ENCODE results near the gene PLEKHH1.
"Not testable (repeated sequence)": the region's sequence is repeated elsewhere in the genome, so short reads cannot be mapped to it uniquely, and the experiment has no call there.

Gene PLEKHH1

DNA sequence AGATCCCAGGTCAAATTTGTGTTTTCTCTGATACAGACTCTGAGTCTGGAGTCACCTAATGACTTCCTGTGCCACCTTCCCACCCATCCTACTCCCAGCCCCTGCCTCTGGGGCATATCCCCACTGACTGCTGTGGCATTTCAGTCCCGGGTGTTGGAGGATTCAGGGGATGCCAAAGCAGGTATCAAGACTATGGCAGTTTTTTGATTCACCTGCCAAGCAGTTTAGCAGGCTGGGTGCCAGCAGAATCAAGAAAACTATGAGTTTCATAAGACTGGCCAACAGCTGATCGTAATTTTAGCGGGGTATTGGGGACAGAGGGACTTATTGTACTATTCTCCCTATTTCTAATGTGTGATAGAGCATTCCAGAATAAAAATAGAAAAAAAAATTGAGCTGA is 4.6 kb downstream of the PLEKHH1 start:
- DNase-seq (ENCODE audit: low read depth) = no peak
- TF ChIP-seq, protein P1, sequence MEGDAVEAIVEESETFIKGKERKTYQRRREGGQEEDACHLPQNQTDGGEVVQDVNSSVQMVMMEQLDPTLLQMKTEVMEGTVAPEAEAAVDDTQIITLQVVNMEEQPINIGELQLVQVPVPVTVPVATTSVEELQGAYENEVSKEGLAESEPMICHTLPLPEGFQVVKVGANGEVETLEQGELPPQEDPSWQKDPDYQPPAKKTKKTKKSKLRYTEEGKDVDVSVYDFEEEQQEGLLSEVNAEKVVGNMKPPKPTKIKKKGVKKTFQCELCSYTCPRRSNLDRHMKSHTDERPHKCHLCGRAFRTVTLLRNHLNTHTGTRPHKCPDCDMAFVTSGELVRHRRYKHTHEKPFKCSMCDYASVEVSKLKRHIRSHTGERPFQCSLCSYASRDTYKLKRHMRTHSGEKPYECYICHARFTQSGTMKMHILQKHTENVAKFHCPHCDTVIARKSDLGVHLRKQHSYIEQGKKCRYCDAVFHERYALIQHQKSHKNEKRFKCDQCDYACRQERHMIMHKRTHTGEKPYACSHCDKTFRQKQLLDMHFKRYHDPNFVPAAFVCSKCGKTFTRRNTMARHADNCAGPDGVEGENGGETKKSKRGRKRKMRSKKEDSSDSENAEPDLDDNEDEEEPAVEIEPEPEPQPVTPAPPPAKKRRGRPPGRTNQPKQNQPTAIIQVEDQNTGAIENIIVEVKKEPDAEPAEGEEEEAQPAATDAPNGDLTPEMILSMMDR (IDR thresholded peaks at IDR 0.05; ENCODE audit: insufficient read depth, low read depth, low read length, missing control alignments) = no peak
- no peak overlapping the region for H3K4me3 ChIP-seq (ENCODE audit: low read depth, low read length)

DNA sequence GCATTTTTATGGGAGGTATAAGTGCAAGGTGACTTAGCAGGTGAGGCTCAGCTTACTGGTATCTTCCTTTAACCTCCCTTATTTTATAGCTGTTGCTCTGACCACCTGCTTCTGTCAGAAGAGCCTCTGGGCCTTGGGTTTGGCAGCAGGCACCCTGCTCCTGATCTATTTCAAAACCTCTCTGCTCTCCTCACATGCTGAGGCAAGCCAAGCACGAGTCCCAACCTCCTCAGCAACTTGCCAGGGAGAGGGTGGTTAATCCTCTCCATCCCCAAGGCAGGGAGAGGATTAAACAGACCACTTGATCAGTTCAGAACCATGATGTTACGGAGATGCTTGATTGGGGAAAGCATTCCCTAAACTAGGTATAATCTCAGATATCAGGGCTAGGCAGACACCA is 5.4 kb downstream of the PLEKHH1 start:
- no peak for DNase-seq (ENCODE audit: low read depth)
- TF ChIP-seq, protein P1 (IDR thresholded peaks at IDR 0.05; ENCODE audit: insufficient read depth, low read depth, low read length, missing control alignments) = no peak
- no peak overlapping the region for H3K4me3 ChIP-seq (ENCODE audit: low read depth, low read length)

DNA sequence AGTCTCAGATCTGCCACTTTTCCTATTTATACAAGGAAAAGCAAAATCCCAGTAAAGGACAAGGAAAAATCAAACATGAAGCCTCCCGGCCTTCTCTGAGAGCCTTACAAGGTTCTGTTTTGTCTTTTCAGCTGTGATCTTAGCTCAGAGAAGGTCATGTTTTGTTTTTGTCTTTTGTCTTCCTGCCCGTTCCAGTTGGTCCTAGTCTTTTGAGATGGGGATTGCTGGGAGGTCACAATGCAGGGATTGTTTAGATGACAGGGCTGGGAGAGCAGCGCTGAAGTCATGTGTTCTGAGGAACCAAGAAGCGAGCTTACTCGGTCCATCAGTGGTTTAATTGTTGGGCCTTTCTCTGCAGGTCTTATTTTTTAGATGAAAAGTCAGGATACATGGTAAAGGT is 6.0 kb downstream of the PLEKHH1 start:
- TF ChIP-seq, protein P1 (IDR thresholded peaks at IDR 0.05; ENCODE audit: insufficient read depth, low read depth, low read length, missing control alignments) = no peak
- H3K4me3 ChIP-seq (ENCODE audit: low read depth, low read length) = no peak overlapping the region
- DNase-seq (ENCODE audit: low read depth) = no peak

DNA sequence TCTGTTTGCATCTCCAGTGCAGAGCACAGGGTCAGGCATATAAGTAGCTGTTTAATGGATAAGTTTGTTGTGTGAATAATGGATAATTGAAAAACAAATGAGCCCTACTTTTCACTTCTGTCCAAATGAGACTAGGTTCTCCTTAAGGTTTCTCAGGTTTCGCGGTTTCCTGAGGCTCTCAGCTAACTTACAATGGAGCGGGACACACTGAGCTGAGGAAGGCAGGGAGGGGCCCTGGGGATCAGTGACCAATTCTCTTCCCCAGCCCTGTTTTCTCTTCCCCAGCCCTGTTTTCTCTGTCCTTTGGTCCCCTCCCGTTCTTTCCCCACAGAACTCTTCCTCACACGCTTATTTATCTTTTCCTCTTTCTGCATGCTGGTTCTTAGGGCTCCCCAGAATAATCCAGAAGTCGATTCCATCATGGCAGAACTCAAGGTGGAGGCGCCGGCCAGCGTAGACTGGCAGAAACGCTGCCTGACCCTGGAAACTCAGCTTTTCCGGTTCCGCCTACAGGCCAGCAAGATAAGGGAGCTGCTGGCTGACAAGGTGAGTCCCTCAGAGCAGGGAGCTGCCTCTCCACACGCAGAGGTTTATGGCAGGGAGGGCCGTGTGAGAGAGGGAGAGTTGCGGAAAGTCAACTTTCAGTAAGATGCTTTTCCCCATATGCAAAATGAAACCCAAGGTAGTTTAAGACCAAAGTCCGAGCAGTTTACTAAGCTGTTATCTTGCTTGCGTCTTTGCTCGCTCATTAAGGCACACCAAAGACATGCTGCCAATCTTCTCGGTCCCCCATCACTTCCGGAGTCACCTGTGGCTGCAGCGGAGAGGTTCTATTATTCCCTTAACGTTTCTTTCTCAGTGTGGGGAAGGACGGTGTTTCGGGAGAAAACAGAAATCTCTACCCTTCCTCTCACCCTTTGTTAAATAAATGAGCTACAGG is 8.6 kb downstream of the PLEKHH1 start:
- TF ChIP-seq, protein P1 (IDR thresholded peaks at IDR 0.05; ENCODE audit: insufficient read depth, low read depth, low read length, missing control alignments) = no peak
- no peak overlapping the region for H3K4me3 ChIP-seq (ENCODE audit: low read depth, low read length)
- no peak for DNase-seq (ENCODE audit: low read depth)

DNA sequence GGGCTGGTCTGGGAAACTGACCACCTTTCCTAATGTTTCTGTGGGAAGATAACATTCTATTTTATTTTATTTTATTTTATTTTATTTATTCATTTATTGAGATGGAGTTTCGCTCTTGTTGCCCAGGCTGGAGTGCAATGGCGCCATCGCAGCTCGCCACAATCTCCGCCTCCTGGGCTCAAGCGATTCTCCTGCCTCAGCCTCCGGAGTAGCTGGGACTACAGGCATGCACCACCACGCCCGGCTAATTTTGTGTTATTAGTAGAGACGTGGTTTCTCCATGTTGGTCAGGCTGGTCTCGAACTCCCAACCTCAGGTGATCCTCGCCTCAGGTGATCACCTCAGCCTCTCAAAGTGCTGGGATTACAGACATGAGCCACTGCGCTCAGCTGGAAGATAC is 9.5 kb downstream of the PLEKHH1 start:
- DNase-seq (ENCODE audit: low read depth); H3K4me3 ChIP-seq (ENCODE audit: low read depth, low read length): not testable (repeated sequence)

DNA sequence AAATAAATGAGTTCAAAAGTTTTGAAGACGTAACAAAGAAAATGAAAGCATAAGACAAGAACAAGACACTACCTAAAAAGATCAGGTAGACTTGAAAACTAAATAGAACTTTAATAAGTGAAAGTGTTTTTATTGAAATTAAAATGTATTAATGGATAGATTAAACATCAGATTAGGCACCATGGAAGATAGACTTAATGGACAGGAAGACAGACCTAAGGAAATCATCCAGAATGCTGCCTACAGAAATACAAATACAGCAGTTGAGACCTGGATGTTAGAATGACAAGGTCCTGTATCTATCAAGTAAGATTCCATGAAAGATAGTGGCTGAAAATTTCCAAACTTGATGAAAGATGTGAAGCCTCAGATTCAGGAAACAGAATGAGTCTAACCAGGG is 11.5 kb downstream of the PLEKHH1 start:
- TF ChIP-seq, protein P1 (IDR thresholded peaks at IDR 0.05; ENCODE audit: insufficient read depth, low read depth, low read length, missing control alignments) = no peak
- H3K4me3 ChIP-seq (ENCODE audit: low read depth, low read length) = no peak overlapping the region
- DNase-seq (ENCODE audit: low read depth) = no peak

DNA sequence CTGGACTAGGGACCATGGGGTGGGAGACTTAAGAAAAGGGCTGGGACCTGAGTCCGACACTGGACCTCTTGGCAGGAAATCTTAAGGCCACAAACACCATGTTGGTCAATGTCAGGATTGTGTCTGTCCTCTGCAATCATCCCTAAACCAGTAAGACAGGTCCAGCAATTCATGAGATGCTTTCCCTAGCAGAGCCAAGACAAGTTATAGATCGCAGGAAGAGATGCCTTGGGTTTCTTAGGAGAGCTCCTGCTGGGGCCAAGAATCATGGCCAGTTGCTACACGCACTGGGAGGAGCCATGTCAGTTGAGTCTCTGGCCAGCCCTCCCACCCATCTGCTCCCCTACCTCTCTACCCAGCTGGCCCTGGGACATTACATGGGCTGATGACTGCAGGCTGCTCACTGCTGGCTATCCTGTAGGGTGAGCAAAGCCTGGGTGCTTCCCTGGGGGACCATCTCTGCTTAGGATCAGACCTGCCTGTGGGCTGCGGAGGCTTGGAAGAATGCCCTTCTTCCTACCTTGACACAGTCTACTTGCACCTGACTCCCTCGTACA is 14.2 kb downstream of the PLEKHH1 start:
- TF ChIP-seq, protein P1 (IDR thresholded peaks at IDR 0.05; ENCODE audit: insufficient read depth, low read depth, low read length, missing control alignments) = no peak
- no peak for DNase-seq (ENCODE audit: low read depth)
- H3K4me3 ChIP-seq (ENCODE audit: low read depth, low read length) = no peak overlapping the region

All from GM12865 (cell line).